IMR-90 (cell line): ENCODE data around the gene SYCN. TPM values are rescaled to one million over a fixed set of nuclear protein-coding genes. Genes with fewer than 3 reads are reported as not detected.
"Not testable (repeated sequence)": the region's sequence is repeated elsewhere in the genome, so short reads cannot be mapped to it uniquely, and the experiment has no call there.

Experiments used
- ATAC-seq: fragments of 200-7000 bp; cut with Tn5 transposase; 2 replicates; pipeline ENCODE4 v1.9.1; 2020; ENCODE audit warnings: low read depth, mild to moderate bottlenecking, moderate library complexity
- BruUV-seq: library from RNA; stranded (reverse); fragments of 400-500 nt; replicated peaks from 2 replicates; lab custom pipeline; 2021; lab: Mats Ljungman, UMichigan
- CTCF ChIA-PET: fragments of 300-600 bp; formaldehyde crosslinking; extraction: SDS; loops from one replicate; lab custom pipeline; 2021; ENCODE audit warnings: antibody characterized with exemption; lab: Yijun Ruan, JAX
- POLR2A ChIA-PET: fragments of 300-600 bp; sonication (Branson Sonifier 250); formaldehyde crosslinking; loops from one replicate; lab custom pipeline; 2022; ENCODE audit warnings: antibody characterized with exemption; ENCODE audit not compliant: unreplicated experiment; lab: Charles Lee
- DNase-seq: peaks from one replicate; pipeline ENCODE4 v3.0.0; 2013
- H2AFZ ChIP-seq: replicated peaks from 2 replicates; pipeline ENCODE3; 2013; ENCODE audit warnings: low read length, mild to moderate bottlenecking; ENCODE audit not compliant: poor library complexity
- H2AK5ac ChIP-seq: 2 replicates; pipeline ENCODE4 v1.6.1; 2013; ENCODE audit warnings: low read depth, low read length, inconsistent platforms
- H2AK9ac ChIP-seq: replicated peaks from 2 replicates; pipeline ENCODE3; 2013; ENCODE audit warnings: mild to moderate bottlenecking, low read depth, low read length, moderate library complexity; ENCODE audit not compliant: poor library complexity
- H2BK120ac ChIP-seq: 2 replicates; pipeline ENCODE4 v1.6.1; 2013; ENCODE audit warnings: low read depth, low read length, inconsistent platforms
- H2BK15ac ChIP-seq: 3 replicates; pipeline ENCODE4 v1.6.1; 2013; ENCODE audit warnings: low read depth, low read length, inconsistent platforms
- H2BK20ac ChIP-seq: 2 replicates; pipeline ENCODE4 v1.6.1; 2013; ENCODE audit warnings: low read depth, mild to moderate bottlenecking, inconsistent platforms, low read length, moderate library complexity
- H2BK5ac ChIP-seq: 2 replicates; pipeline ENCODE4 v1.6.1; 2013; ENCODE audit warnings: mild to moderate bottlenecking, low read depth, low read length, inconsistent platforms; ENCODE audit not compliant: poor library complexity, severe bottlenecking
- H3K14ac ChIP-seq: replicated peaks from 2 replicates; pipeline ENCODE4 v1.6.1; 2013; ENCODE audit warnings: low read depth, low read length, inconsistent platforms
- H3K18ac ChIP-seq: 2 replicates; pipeline ENCODE4 v1.6.1; 2013; ENCODE audit warnings: low read depth, low read length, control low read depth
- H3K23ac ChIP-seq: 2 replicates; pipeline ENCODE4 v1.6.1; 2013; ENCODE audit warnings: low read depth, low read length, inconsistent platforms
- H3K27ac ChIP-seq: 2 replicates; pipeline ENCODE4 v1.5.1; 2013; ENCODE audit warnings: mild to moderate bottlenecking, control low read depth, low read length; ENCODE audit not compliant: insufficient read depth
- H3K27me3 ChIP-seq: 2 replicates; pipeline ENCODE4 v1.6.1; 2013; ENCODE audit warnings: low read length; ENCODE audit not compliant: control insufficient read depth, insufficient read depth
- H3K36me3 ChIP-seq: 2 replicates; pipeline ENCODE4 v1.6.1; 2013; ENCODE audit warnings: low read length, mixed read lengths; ENCODE audit not compliant: control insufficient read depth, insufficient read depth
- H3K4ac ChIP-seq: 2 replicates; pipeline ENCODE4 v1.6.1; 2013; ENCODE audit warnings: low read depth, low read length, inconsistent platforms
- H3K4me1 ChIP-seq: 2 replicates; pipeline ENCODE4 v1.6.1; 2013; ENCODE audit warnings: low read length, mixed read lengths; ENCODE audit not compliant: control insufficient read depth, insufficient read depth
- H3K4me2 ChIP-seq: 2 replicates; pipeline ENCODE4 v1.6.1; 2013; ENCODE audit warnings: low read depth, mild to moderate bottlenecking, control low read depth, low read length, moderate library complexity
- H3K4me3 ChIP-seq: 2 replicates; pipeline ENCODE4 v1.5.1; 2013; ENCODE audit warnings: low read depth, mild to moderate bottlenecking, control low read depth, low read length, moderate library complexity; ENCODE audit not compliant: insufficient read depth
- H3K56ac ChIP-seq: 2 replicates; pipeline ENCODE4 v1.6.1; 2013; ENCODE audit warnings: low read length, inconsistent platforms; ENCODE audit not compliant: insufficient read depth; ENCODE audit errors: extremely low read depth
- H3K79me1 ChIP-seq, 2 experiments: 2 replicates each; pipeline ENCODE4 v1.6.1; 2013; ENCODE audit warnings: low read length in 2 of 2, inconsistent platforms in 1 of 2, low read depth in 1 of 2
- H3K9ac ChIP-seq: 2 replicates; pipeline ENCODE4 v1.6.1; 2013; ENCODE audit warnings: low read depth, low read length, control low read depth
- H3K9me1 ChIP-seq: 2 replicates; pipeline ENCODE4 v1.6.1; 2013; ENCODE audit warnings: low read length, inconsistent platforms; ENCODE audit not compliant: insufficient read depth
- H3K9me3 ChIP-seq: 2 replicates; pipeline ENCODE4 v1.6.1; 2013; ENCODE audit warnings: low read length; ENCODE audit not compliant: control insufficient read depth, insufficient read depth
- H4K20me1 ChIP-seq: 2 replicates; pipeline ENCODE4 v1.6.1; 2013; ENCODE audit warnings: low read length, inconsistent platforms; ENCODE audit not compliant: insufficient read depth
- H4K5ac ChIP-seq: 2 replicates; pipeline ENCODE4 v1.6.1; 2013; ENCODE audit warnings: mild to moderate bottlenecking, low read depth, low read length, control low read depth
- H4K8ac ChIP-seq, 2 experiments: 2 replicates each; pipeline ENCODE4 v1.6.1; 2013; ENCODE audit warnings: low read depth in 2 of 2, low read length in 2 of 2, control low read depth in 1 of 2, inconsistent platforms in 1 of 2
- H4K91ac ChIP-seq: 2 replicates; pipeline ENCODE4 v1.6.1; 2013; ENCODE audit warnings: low read depth, low read length, inconsistent platforms; ENCODE audit not compliant: insufficient read depth
- CHD1 ChIP-seq: IDR thresholded peaks from 2 replicates; pipeline ENCODE4 v1.6.1; 2012; ENCODE audit warnings: low read depth, low read length, improper control_type of control experiment
- RFX5 ChIP-seq: IDR thresholded peaks from 2 replicates; pipeline ENCODE4 v1.8.0; 2012; ENCODE audit warnings: low read depth, mild to moderate bottlenecking, low read length, moderate library complexity
- WGBS, 2 experiments: methylation state at CpG; one replicate each; pipeline versions ENCODE4 v1.1.5 to v1.1.7; 2013; ENCODE audit warnings: missing lambda C conversion rate in 2 of 2; ENCODE audit not compliant: insufficient read length in 1 of 2; ENCODE audit errors: extremely low coverage in 2 of 2; 5-methylcytosine and 5-hydroxymethylcytosine counted together
- dilution Hi-C: fragments of 300-500 bp; cut with HindIII; formaldehyde crosslinking; loops from one replicate; pipeline ENCODE4 v1.14.3; 2018; ENCODE audit warnings: low sequenced_read_pairs; ENCODE audit not compliant: unreplicated experiment
- in situ Hi-C: fragments of 300-500 bp; cut with MboI; formaldehyde crosslinking; loops from 3 replicates; pipeline ENCODE4 v1.14.3; 2019; ENCODE audit warnings: low sequenced_read_pairs, inconsistent platforms, mixed read lengths
- intact Hi-C: fragments of 100-400 bp; cut with micrococcal nuclease; formaldehyde crosslinking; loops from 2 replicates; pipeline ENCODE4 v1.10.0; 2022
- polyA plus RNA-seq, 3 experiments: library from polyadenylated mRNA; depleted of rRNA; stranded (reverse); fragments of >200 nt; gene quantifications; 2 replicates each; pipeline ENCODE4 v1.2.3, GENCODE V29; 2012; ENCODE audit warnings: low replicate concordance in 1 of 3
- total RNA-seq: library from RNA; depleted of rRNA; stranded (reverse); fragments of >200 nt; gene quantifications from 2 replicates; pipeline ENCODE4 v1.2.3, GENCODE V29; 2012

Gene SYCN
- total and polyA plus RNA-seq, 2 of the 4 experiments (the other 2 are of a cell fraction), result not detected

DNA sequence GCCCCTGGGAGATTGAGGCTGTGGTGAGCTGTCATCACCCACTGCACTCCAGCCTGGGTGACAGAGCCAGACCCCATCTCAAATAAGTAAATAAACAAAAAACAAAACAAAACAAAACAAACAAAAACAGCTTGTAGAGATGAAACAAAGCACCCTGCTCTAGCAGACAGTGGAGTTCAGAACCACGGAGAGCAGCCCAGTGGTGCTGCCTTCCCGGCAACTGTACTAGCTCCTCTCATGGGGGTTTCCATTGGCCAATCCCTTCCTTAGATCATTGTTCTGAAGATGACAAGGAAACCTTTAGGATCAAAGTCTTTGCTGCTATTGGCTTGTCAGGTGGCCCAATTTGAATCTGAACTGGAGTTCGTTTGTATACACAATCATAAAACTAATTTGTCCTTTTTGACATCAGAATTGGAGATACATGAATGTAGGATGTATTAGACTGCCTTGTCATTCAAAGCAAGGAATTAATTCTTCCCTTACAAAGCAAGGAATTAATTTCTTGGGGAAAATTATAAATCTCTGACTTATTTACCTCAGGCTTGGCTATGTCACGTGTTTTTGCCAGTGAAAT, 19.7 kb upstream of the SYCN start:
- no peak overlapping the region for H2BK15ac ChIP-seq
- H3K27ac ChIP-seq, result no peak overlapping the region
- no peak overlapping the region for H3K9ac ChIP-seq
- no peak overlapping the region for H3K23ac ChIP-seq
- no peak overlapping the region for H2AFZ ChIP-seq
- CTCF ChIA-PET, result no interaction called here
- ATAC-seq (peak; percentile 80), DNase-seq (peak; percentile 19)
- peaks cover 12% of the 10 kb centered on the region for H3K27me3 ChIP-seq
- WGBS, 2 experiments, result 18% methylated on average over 2 of the region's 4 CpGs; no CpG with 5 or more reads in 1 of the 2 experiments
- H2AK5ac ChIP-seq, result no peak overlapping the region
- intact Hi-C loops, result no loop called here
- no peak overlapping the region for H3K4ac ChIP-seq
- no peak overlapping the region for H2BK5ac ChIP-seq
- H3K9me1 ChIP-seq, result no peaks in the 10 kb centered on the region
- H4K5ac ChIP-seq, result no peak overlapping the region
- no peak overlapping the region for H3K4me3 ChIP-seq
- H4K20me1 ChIP-seq, result no peaks in the 10 kb centered on the region
- H4K91ac ChIP-seq, result no peak overlapping the region
- TF ChIP-seq CHD1, result no peak
- TF ChIP-seq RFX5, result peak; percentile 82
- H3K79me1 ChIP-seq, result no peaks in the 10 kb centered on the region
- in situ Hi-C loops, result loop anchor here (25.0 kb wide), 1 partner anchor 761 kb away; no protein-coding TSS in a partner anchor
- no peak overlapping the region for H3K14ac ChIP-seq
- no peak overlapping the region for H3K4me2 ChIP-seq
- no peak overlapping the region for H2AK9ac ChIP-seq
- POLR2A ChIA-PET, result no interaction called here
- H2BK120ac ChIP-seq, result no peak overlapping the region
- no peaks in the 10 kb centered on the region for H3K9me3 ChIP-seq
- H3K4me1 ChIP-seq, result no peaks in the 10 kb centered on the region
- H3K56ac ChIP-seq, result no peak overlapping the region
- no peak overlapping the region for H3K18ac ChIP-seq
- no TSS peak for BruUV-seq
- H2BK20ac ChIP-seq, result no peak overlapping the region
- H3K36me3 ChIP-seq, result no peaks in the 10 kb centered on the region
- H4K8ac ChIP-seq, result no peak overlapping the region
- dilution Hi-C loops, result no loop called here

DNA sequence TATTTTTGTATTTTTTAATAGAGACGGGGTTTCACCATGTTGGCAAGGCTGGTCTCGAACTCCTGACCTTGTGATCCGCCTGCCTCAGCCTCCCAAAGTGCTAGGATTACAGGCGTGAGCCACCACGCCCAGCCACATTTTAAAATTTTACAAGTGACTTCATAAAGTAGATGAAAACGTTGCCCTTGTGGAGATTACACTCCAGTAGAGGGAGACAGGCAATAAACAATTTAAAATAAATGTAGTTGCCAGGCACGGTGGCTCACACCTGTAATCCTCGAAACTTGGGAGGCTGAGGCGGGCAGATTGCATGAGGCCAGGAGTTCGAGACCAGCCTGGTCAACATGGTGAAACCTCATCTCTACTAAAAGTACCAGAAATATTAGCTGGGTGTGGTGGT, 15.0 kb upstream of the SYCN start:
- BruUV-seq, H3K79me1 ChIP-seq, H4K91ac ChIP-seq, H2BK15ac ChIP-seq, H3K9me1 ChIP-seq, ATAC-seq, H2AK5ac ChIP-seq, H4K20me1 ChIP-seq, H2AFZ ChIP-seq, H3K4ac ChIP-seq, H3K4me3 ChIP-seq, H2BK5ac ChIP-seq, H3K23ac ChIP-seq, H3K4me1 ChIP-seq, H3K56ac ChIP-seq, H3K14ac ChIP-seq, H3K9ac ChIP-seq, CTCF ChIA-PET, POLR2A ChIA-PET, dilution Hi-C loops, H2BK120ac ChIP-seq, H3K18ac ChIP-seq, H4K5ac ChIP-seq, H3K27ac ChIP-seq, H2BK20ac ChIP-seq, H3K9me3 ChIP-seq, H3K4me2 ChIP-seq, DNase-seq, H3K36me3 ChIP-seq, H2AK9ac ChIP-seq, H4K8ac ChIP-seq: not testable (repeated sequence)
- peaks cover 18% of the 10 kb centered on the region for H3K27me3 ChIP-seq
- intact Hi-C loops (loop anchor here (10.0 kb wide), 1 partner anchor 66 kb away; no protein-coding TSS in a partner anchor), in situ Hi-C loops (loop anchor here (25.0 kb wide), 1 partner anchor 757 kb away; no protein-coding TSS in a partner anchor)
- WGBS, 2 experiments, result no CpG with 5 or more reads among the region's 10 CpGs
